ENCODE results near the gene FAR2. TPM values are rescaled to one million over a fixed set of nuclear protein-coding genes. Genes with fewer than 3 reads are reported as not detected.
"Not testable (repeated sequence)": the region's sequence is repeated elsewhere in the genome, so short reads cannot be mapped to it uniquely, and the experiment has no call there.

FAR2 gene
- total RNA-seq, 1 donor from 2014 or later, result 19.5 TPM

DNA sequence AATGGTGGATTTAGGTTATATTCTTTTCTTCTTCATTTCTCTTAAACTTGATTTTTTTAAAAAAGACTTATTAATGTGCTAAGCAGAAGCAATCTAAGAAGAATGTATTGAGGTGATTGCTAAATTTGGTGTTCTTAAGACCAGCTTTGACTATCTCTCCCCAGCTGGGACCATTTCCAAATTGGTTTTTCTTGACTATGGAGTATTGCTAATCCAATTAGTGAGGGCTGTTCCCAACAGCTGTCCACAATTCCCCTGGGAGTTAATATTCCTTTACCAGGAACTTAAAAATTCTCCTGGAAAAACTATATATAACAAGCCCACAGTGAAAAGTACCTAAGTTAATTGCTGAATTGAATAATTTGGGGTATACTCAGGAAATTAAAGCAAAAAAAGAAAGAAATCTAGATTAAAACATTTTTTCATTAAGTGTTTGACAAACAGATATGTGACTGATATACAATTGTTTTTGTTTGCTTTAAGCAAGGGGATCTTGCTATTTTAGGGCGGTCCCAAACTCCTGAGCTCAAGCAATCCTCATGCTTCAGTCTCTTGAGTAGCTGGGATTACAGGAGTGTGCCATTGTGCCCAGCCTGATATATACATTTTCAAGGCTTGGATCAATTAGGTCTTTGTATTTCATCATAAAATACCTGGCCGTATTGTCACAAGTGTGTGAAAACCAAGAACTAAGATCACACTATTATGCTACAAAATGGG lies 105.0 kb downstream of the FAR2 start:
- H3K4me3 ChIP-seq, result no peak overlapping the region
- no peaks in the 10 kb centered on the region for H3F3A ChIP-seq (ENCODE audit: low read depth)
- no peaks in the 10 kb centered on the region for H3K27me3 ChIP-seq
- no peak overlapping the region for H2AFZ ChIP-seq (replicated peaks)
- Mint-ChIP-seq H3K4me3 (no peak overlapping the region), H3K27me3 (ENCODE audit: insufficient read depth, low read depth) (no peaks in the 10 kb centered on the region), H3K9me3 (peaks cover 8% of the 10 kb centered on the region), H3K36me3 (no peaks in the 10 kb centered on the region), H3K4me1 (peaks cover 2% of the 10 kb centered on the region), H3K27ac (no peak overlapping the region)
- no peak overlapping the region for H3K9ac ChIP-seq
- H3K36me3 ChIP-seq, result no peaks in the 10 kb centered on the region
- DNase-seq (ENCODE audit: low spot score), result no peak
- H4K20me1 ChIP-seq (ENCODE audit: low read depth), result no peaks in the 10 kb centered on the region
- H3K79me2 ChIP-seq (ENCODE audit: low read depth), result no peaks in the 10 kb centered on the region
- no peaks in the 10 kb centered on the region for H3K9me3 ChIP-seq (ENCODE audit: low read depth)
- no peak overlapping the region for H3K4me2 ChIP-seq
- TF ChIP-seq, protein P1, sequence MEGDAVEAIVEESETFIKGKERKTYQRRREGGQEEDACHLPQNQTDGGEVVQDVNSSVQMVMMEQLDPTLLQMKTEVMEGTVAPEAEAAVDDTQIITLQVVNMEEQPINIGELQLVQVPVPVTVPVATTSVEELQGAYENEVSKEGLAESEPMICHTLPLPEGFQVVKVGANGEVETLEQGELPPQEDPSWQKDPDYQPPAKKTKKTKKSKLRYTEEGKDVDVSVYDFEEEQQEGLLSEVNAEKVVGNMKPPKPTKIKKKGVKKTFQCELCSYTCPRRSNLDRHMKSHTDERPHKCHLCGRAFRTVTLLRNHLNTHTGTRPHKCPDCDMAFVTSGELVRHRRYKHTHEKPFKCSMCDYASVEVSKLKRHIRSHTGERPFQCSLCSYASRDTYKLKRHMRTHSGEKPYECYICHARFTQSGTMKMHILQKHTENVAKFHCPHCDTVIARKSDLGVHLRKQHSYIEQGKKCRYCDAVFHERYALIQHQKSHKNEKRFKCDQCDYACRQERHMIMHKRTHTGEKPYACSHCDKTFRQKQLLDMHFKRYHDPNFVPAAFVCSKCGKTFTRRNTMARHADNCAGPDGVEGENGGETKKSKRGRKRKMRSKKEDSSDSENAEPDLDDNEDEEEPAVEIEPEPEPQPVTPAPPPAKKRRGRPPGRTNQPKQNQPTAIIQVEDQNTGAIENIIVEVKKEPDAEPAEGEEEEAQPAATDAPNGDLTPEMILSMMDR (IDR thresholded peaks at IDR 0.05), result no peak
- no peak for TF ChIP-seq EZH2phosphoT487 (IDR thresholded peaks at IDR 0.05)
- no peak for TF ChIP-seq EZH2 (IDR thresholded peaks at IDR 0.05)
- H3K27ac ChIP-seq, result no peak overlapping the region
- H3K4me1 ChIP-seq, result peaks cover 11% of the 10 kb centered on the region

DNA sequence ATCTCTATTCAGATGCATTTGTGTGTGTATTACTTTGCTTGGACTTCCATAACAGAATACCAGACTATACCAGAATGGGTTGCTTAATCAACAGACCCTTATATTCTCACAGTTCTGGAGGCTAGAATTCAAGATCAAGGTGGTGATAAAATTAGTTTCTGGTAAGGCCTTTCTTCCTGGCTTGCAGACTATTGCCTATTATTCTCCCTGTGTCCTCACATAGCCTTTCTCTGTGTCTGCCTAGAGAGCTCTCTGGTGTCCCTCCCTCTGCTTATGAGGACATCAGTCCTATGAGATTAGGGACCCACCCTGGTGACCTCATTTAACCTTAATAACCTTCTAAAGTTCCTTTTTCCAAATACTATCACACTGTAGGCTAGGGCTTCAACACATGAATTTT lies 106.0 kb downstream of the FAR2 start:
- H3K4me3 ChIP-seq, result no peak overlapping the region
- H3K27ac Mint-ChIP-seq, result no peak overlapping the region
- H2AFZ ChIP-seq (replicated peaks), result no peak overlapping the region
- H3K4me1 ChIP-seq, result peaks cover 11% of the 10 kb centered on the region
- no peaks in the 10 kb centered on the region for H3F3A ChIP-seq (ENCODE audit: low read depth)
- H3K9me3 ChIP-seq (ENCODE audit: low read depth), result no peaks in the 10 kb centered on the region
- no peaks in the 10 kb centered on the region for H3K79me2 ChIP-seq (ENCODE audit: low read depth)
- H3K9ac ChIP-seq, result no peak overlapping the region
- no peaks in the 10 kb centered on the region for H3K27me3 Mint-ChIP-seq (ENCODE audit: insufficient read depth, low read depth)
- DNase-seq (ENCODE audit: low spot score), result no peak
- TF ChIP-seq, protein P1 (IDR thresholded peaks at IDR 0.05), result no peak
- TF ChIP-seq EZH2phosphoT487 (IDR thresholded peaks at IDR 0.05) (no peak), EZH2 (IDR thresholded peaks at IDR 0.05) (no peak)
- H3K9me3 Mint-ChIP-seq, result peaks cover 6% of the 10 kb centered on the region
- no peaks in the 10 kb centered on the region for H3K36me3 Mint-ChIP-seq
- no peak overlapping the region for H3K4me2 ChIP-seq
- no peaks in the 10 kb centered on the region for H3K27me3 ChIP-seq
- no peak overlapping the region for H3K27ac ChIP-seq
- no peaks in the 10 kb centered on the region for H3K36me3 ChIP-seq
- no peak overlapping the region for H3K4me3 Mint-ChIP-seq
- peaks cover 2% of the 10 kb centered on the region for H3K4me1 Mint-ChIP-seq
- H4K20me1 ChIP-seq (ENCODE audit: low read depth), result no peaks in the 10 kb centered on the region

DNA sequence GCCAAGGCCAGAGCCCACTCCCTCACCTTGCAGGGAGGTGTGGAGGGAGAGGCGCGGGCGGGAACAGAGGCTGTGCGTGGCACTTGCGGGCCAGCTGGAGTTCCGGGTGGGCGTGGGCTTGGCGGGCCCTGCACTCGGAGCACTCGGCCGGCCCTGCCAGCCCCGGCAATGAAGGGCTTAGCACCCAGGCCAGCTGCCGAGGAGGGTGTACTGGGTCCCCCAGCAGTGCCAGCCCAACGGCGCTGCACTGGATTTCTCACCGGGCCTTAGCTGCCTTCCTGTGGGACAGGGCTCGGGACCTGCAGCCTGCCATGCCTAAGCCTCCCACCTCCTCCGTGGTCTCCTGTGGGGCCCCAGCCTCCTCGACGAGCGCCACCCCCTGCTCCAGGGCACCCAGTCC lies 107.5 kb downstream of the FAR2 start:
- Mint-ChIP-seq H3K27ac (no peak overlapping the region), H3K9me3 (peaks cover 9% of the 10 kb centered on the region), H3K27me3 (ENCODE audit: insufficient read depth, low read depth) (no peaks in the 10 kb centered on the region), H3K4me3 (no peak overlapping the region), H3K36me3 (peaks cover 2% of the 10 kb centered on the region), H3K4me1 (peaks cover 2% of the 10 kb centered on the region)
- Histone ChIP-seq H3K4me2 (no peak overlapping the region), H4K20me1 (ENCODE audit: low read depth) (no peaks in the 10 kb centered on the region), H2AFZ (replicated peaks) (no peak overlapping the region), H3F3A (ENCODE audit: low read depth) (no peaks in the 10 kb centered on the region), H3K27ac (no peak overlapping the region), H3K4me3 (no peak overlapping the region), H3K79me2 (ENCODE audit: low read depth) (no peaks in the 10 kb centered on the region), H3K4me1 (peaks cover 11% of the 10 kb centered on the region), H3K9ac (no peak overlapping the region), H3K27me3 (no peaks in the 10 kb centered on the region), H3K9me3 (ENCODE audit: low read depth) (no peaks in the 10 kb centered on the region), H3K36me3 (no peaks in the 10 kb centered on the region)
- no peak for TF ChIP-seq EZH2phosphoT487 (IDR thresholded peaks at IDR 0.05)
- TF ChIP-seq EZH2 (IDR thresholded peaks at IDR 0.05), result no peak
- TF ChIP-seq, protein P1 (IDR thresholded peaks at IDR 0.05), result no peak
- no peak for DNase-seq (ENCODE audit: low spot score)

DNA sequence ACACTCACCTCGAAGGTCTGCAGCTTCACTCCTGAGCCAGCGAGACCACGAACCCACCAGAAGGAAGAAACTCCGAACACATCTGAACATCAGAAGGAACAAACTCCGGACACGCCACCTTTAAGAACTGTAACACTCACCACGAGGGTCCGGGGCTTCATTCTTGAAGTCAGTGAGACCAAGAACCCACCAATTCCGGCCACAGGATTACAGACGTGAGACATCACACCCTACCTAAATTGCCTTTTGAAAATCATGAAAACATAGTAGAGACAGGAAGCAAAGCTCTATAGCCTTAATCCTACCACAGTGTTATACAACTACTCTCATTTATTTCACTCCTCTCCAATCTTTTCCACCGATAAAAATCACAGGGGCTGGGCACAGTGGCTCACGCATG lies 108.6 kb downstream of the FAR2 start:
- H3K4me1 Mint-ChIP-seq; H2AFZ ChIP-seq (replicated peaks); H3K9me3 ChIP-seq (ENCODE audit: low read depth); H4K20me1 ChIP-seq (ENCODE audit: low read depth); H3K27me3 Mint-ChIP-seq (ENCODE audit: insufficient read depth, low read depth); H3K36me3 ChIP-seq; H3K4me2 ChIP-seq; DNase-seq (ENCODE audit: low spot score); H3K79me2 ChIP-seq (ENCODE audit: low read depth); H3K27ac ChIP-seq; H3K4me3 ChIP-seq; H3K4me3 Mint-ChIP-seq; H3K27ac Mint-ChIP-seq; H3K36me3 Mint-ChIP-seq; H3K9ac ChIP-seq; H3K27me3 ChIP-seq; H3F3A ChIP-seq (ENCODE audit: low read depth): not testable (repeated sequence)
- peaks cover 13% of the 10 kb centered on the region for H3K9me3 Mint-ChIP-seq
- peaks cover 11% of the 10 kb centered on the region for H3K4me1 ChIP-seq

All from neural progenitor cell (in vitro differentiated cells).